ENCODE results near the gene ZNF567.

DNA sequence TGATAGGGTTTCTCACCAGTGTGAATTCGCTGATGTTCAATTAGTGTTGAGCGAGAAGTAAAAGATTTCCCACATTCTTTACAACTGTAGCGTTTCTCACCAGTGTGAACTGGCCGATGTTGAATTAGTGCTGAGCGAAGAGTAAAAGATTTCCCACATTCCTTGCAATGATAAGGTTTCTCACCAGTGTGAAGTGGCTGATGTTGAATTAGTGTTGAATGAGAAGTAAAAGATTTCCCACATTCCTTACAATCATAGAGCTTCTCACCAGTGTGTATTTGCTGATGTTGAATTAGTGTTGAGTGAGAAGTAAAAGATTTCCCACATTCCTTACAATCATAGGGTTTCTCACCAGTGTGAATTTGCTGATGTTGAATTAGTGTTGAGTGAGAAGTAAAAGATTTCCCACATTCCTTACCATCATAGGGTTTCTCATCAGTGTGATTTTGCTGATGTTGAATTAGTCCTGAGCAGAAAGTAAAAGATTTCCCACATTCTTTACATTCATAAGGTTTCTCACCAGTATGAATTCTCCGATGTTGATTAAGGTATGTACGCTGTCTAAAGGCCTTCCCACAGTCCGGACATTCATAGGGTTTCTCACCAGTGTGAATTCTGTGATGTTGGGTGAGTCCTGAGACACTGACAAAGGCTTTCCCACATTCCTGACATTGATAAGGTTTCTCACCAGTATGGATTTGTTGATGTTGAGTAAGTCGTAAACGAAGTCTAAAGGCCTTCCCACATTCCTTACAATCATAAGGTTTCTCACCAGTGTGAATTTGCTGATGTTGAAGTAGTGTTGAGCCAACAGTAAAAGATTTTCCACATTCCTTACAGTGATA is 61.2 kb downstream of the ZNF567 start:
- TF ChIP-seq, protein P1, sequence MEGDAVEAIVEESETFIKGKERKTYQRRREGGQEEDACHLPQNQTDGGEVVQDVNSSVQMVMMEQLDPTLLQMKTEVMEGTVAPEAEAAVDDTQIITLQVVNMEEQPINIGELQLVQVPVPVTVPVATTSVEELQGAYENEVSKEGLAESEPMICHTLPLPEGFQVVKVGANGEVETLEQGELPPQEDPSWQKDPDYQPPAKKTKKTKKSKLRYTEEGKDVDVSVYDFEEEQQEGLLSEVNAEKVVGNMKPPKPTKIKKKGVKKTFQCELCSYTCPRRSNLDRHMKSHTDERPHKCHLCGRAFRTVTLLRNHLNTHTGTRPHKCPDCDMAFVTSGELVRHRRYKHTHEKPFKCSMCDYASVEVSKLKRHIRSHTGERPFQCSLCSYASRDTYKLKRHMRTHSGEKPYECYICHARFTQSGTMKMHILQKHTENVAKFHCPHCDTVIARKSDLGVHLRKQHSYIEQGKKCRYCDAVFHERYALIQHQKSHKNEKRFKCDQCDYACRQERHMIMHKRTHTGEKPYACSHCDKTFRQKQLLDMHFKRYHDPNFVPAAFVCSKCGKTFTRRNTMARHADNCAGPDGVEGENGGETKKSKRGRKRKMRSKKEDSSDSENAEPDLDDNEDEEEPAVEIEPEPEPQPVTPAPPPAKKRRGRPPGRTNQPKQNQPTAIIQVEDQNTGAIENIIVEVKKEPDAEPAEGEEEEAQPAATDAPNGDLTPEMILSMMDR (IDR thresholded peaks at IDR 0.05; ENCODE audit: low read length), result no peak
- TF ChIP-seq EZH2phosphoT487 (IDR thresholded peaks at IDR 0.05; ENCODE audit: low read length) (no peak), EZH2 (optimal IDR thresholded peaks at IDR 0.05; ENCODE audit: low read depth, low read length) (no peak)
